Ishikawa (cell line): ENCODE data around the gene MED26.

Source experiments
- CEBPB ChIP-seq: IDR thresholded peaks from 2 replicates; pipeline ENCODE4 v1.6.1; 2012
- CREB1 ChIP-seq: IDR thresholded peaks from 2 replicates; pipeline ENCODE4 v1.6.1; 2012; ENCODE audit warnings: low read depth
- EGR1 ChIP-seq: IDR thresholded peaks from 2 replicates; pipeline ENCODE4 v1.6.1; 2012
- EP300 ChIP-seq: IDR thresholded peaks from 2 replicates; pipeline ENCODE4 v1.6.1; 2012; ENCODE audit warnings: borderline replicate concordance
- FOXM1 ChIP-seq: IDR thresholded peaks from 2 replicates; pipeline ENCODE4 v1.6.1; 2012; ENCODE audit warnings: low read depth, borderline replicate concordance
- MAX ChIP-seq: IDR thresholded peaks from 2 replicates; pipeline ENCODE4 v1.6.1; 2012
- NFIC ChIP-seq: IDR thresholded peaks from 2 replicates; pipeline ENCODE4 v1.6.1; 2012
- RAD21 ChIP-seq: IDR thresholded peaks from 2 replicates; pipeline ENCODE4 v1.6.1; 2012; ENCODE audit warnings: low read depth
- REST ChIP-seq: IDR thresholded peaks from 2 replicates; pipeline ENCODE4 v1.6.1; 2012; ENCODE audit warnings: low read depth, mild to moderate bottlenecking
- TAF1 ChIP-seq: IDR thresholded peaks from 2 replicates; pipeline ENCODE4 v1.6.1; 2012; ENCODE audit warnings: low read depth, mild to moderate bottlenecking
- TCF12 ChIP-seq: IDR thresholded peaks from 2 replicates; pipeline ENCODE4 v1.6.1; 2012; ENCODE audit warnings: low read depth
- TEAD4 ChIP-seq: IDR thresholded peaks from 2 replicates; pipeline ENCODE4 v1.6.1; 2012
- USF1 ChIP-seq: IDR thresholded peaks from 2 replicates; pipeline ENCODE4 v1.6.1; 2012
- YY1 ChIP-seq: IDR thresholded peaks from 2 replicates; pipeline ENCODE4 v1.6.1; 2012; ENCODE audit warnings: low read depth
- ZBTB7A ChIP-seq: IDR thresholded peaks from 2 replicates; pipeline ENCODE4 v1.6.1; 2012; ENCODE audit warnings: low read depth

MED26 gene

GRCh38 chr19:16544473-16545231 is 83.4 kb downstream of the MED26 start:
- no peak for TF ChIP-seq NFIC
- no peak for TF ChIP-seq TAF1
- TF ChIP-seq ZBTB7A, result no peak

- TF ChIP-seq REST (no peak), YY1 (no peak), CEBPB (no peak), EGR1 (no peak), TCF12 (no peak), RAD21 (no peak), NFIC (no peak), CREB1 (no peak), FOXM1 (no peak), TAF1 (no peak), TEAD4 (no peak), USF1 (no peak), MAX (no peak), ZBTB7A (no peak), EP300 (no peak)
Observed at GRCh38 chr19:16542910-16543472, 85.0 kb downstream of the MED26 start.

- TF ChIP-seq REST (no peak), USF1 (no peak; the same call in 1 of the 2 replicates), TAF1 (peak; percentile 86), ZBTB7A (peak; percentile 82; the same call in 1 of the 2 replicates), NFIC (no peak), MAX (peak; percentile 83), EGR1 (no peak; the same call in 1 of the 2 replicates), YY1 (0 out of 2 replicates have a peak, but pooled peaks have one; percentile 17), CEBPB (no peak), RAD21 (no peak), TEAD4 (no peak; the same call in 1 of the 2 replicates), FOXM1 (no peak), EP300 (no peak; the same call in 1 of the 2 replicates), CREB1 (peak; percentile 40), TCF12 (0 out of 2 replicates have a peak, but pooled peaks have one; percentile 44)
Observed at GRCh38 chr19:16542045-16542909, 85.7 kb downstream of the MED26 start, which contains the start of gene CHERP. CHERP (minus strand) TSS chr19:16542437; CDS start chr19:16542378, 59 bp downstream.

GRCh38 chr19:16541526-16542044 is 86.4 kb downstream of the MED26 start:
- TF ChIP-seq CEBPB (no peak), ZBTB7A (no peak), TEAD4 (no peak), EP300 (no peak), USF1 (no peak), FOXM1 (no peak), TCF12 (no peak), MAX (no peak), YY1 (no peak), NFIC (no peak), TAF1 (no peak), CREB1 (no peak), EGR1 (no peak)
